GM18511 (cell line): ENCODE results near the gene MEN1.

Experiments used
- ATAC-seq: cut with Tn5 transposase; IDR thresholded peaks from one replicate; pipeline ENCODE4 v1.9.1; 2021; ENCODE audit warnings: mild to moderate bottlenecking, moderate library complexity; ENCODE audit not compliant: unreplicated experiment

Gene MEN1

DNA sequence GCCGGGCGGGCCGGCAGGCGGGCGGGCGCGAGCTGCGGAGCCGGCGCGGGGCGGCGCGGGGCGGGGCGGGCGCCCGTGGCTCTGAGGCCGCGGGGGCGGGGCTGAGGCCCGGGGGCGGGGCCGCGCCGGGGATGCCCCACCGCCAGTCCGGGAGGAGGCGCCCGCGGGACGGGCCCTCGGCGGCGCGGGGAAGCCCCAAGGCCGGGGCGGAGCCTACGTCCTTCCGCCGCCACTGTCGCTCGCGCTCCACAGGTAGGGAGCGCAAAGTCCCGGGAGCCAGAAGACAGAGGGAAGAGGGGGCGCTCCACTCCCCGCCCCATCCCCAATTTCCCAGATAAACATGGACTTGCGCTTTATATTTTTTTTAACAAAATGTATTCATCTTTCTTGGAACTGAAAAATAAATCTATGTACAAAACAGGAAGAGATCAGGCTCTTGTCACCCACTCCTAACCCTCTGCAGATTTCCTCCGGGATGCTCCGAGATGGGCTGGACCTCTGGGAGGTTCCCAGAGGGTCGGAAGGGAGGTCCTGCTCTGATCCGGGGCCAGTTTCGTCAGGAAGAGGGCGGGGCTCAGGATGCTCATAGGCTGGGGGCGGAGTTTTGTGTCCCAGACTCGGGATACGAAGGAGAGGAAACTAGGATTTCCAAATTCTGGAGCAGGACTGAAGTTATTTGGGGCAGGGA is 7.0 kb downstream of the MEN1 start, which contains the start of gene MAP4K2:
TSS of gene MAP4K2 (minus strand) at position 57 of the 688 bp plus-strand sequence. CDS start 65 bp downstream, outside the sequence.
- ATAC-seq: peak; percentile 66

DNA sequence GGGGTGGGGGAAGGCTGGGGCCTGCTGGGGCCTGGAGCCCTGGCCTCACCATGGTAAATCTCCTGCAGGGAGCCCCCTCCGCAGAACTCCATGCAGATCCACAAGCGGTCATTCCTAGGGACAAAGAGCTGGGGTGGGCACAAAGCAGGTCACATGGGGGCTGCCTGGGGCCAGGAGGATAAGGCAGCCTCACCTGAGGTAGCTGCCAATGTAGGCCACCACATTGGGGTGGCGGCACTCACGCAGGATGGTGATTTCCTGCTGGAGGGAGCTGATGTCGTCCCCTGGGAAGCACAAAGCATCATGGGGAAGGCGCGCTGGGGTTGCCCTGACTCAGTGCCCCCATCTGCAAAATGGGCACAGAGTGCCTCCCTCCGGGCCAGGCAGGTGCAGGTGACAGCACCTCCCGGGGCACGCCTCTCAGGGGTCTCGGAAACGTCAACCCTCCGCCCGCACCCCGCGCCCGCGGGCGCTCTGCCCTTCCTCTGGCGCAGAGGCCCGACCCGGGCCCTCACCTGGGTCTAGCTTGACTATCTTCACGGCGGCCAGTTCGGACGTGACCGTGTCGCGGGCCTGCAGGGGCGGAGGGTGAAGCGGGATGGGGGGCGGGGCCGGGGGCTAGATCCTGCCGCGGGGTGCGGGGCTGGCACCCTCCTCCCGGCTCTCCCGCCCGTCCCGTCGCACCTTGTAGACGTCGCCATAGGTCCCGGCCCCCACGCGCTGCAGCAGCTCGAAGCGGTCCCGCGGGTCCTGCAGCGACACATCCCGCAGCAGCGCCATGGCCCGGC is 7.8 kb downstream of the MEN1 start:
- ATAC-seq: peak; percentile 40

DNA sequence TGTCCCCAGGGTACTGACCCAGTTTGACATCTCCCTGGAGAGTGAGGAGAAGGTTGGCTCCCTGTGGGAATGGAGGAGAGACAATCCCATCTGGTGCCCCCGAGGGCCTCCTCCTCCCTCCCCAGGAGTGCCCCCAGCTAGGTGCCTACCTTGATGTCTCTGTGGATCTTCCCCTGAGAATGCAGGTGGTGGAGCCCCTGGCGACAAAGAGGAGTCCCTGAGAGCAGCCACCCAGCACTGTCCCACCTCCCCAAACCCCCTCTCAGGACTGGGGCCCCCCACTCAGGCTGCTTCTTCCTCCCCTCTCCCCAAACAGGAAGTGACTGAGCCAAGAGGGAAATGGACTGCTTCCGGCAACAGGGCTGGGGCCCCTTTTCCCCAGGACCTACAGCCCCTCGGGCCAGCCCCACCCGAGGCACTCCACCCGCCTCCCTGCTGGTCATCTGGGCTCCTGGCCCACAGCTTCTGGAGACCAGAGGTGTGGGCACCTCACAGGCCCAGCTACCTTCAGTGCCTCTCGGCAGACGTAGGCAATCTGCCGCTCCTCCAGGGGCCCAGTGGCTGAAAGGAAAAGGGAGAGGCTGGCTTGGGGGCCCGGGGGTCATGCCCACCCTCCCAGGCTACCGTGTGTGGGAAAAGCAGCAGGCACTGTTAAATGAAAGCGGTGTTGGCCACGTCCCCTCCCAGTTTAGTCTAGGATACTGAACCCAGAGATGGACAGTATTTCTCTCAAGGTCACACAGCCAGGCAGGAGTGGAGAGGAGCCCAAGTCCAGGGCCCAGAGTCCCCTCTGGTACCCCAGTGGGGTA is 8.6 kb downstream of the MEN1 start:
- no peak for ATAC-seq

DNA sequence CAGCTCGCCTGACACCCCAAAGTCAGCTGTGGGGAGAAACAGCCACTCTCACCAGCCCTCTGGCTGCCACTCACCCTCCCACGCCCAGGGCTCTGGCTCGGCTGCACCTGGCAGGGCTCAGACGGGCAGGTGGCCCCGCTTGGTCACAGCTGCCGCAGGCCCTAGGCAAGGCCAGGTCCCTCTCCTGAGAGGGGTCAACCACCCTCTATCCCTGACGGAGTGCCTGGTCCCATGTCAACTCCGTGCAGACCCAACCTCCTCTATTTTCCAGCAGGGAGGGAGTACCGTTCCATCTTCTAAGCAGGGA is 9.2 kb downstream of the MEN1 start:
- ATAC-seq: no peak

DNA sequence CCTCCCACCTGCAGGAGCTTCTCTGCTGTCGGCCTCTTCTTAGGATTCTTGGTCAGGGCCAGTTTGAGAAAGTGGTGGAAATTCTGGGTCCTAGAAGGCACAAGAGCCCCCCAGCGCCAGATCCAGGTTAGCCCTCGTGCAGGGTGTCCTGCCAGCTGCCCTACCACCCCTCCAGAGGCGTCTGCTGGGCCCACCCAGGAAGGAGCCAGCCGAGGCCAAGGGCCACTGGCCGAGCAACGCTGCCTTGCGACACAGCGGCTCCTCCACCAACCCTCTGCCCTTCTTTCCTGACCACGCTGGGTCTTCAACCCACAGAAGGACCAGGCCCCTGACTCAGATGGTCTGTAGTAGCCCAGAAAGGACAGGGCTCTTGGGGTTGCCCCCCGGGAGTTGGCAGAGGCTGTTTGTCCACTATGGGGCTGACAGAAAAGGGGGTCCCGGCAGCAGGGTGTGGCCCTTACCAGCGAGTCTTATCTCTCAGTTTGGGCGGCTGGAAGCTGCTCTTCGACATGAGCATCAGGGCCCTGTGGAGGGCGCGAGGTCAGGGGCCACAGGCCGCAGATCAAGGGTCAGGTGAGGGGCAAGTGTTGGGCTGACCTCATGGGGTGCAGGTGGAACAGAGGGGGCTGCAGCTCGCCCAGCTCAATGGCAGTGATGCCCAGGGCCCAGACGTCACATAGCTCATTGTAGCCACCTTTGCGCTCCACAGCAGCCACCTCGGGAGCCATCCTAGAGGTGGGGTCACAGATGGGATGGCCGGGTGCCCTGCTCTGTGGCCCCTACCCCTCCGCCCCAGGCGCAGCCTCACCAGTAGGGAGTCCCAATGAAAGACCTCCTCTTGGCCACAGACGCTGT is 9.8 kb downstream of the MEN1 start:
- ATAC-seq: no peak

DNA sequence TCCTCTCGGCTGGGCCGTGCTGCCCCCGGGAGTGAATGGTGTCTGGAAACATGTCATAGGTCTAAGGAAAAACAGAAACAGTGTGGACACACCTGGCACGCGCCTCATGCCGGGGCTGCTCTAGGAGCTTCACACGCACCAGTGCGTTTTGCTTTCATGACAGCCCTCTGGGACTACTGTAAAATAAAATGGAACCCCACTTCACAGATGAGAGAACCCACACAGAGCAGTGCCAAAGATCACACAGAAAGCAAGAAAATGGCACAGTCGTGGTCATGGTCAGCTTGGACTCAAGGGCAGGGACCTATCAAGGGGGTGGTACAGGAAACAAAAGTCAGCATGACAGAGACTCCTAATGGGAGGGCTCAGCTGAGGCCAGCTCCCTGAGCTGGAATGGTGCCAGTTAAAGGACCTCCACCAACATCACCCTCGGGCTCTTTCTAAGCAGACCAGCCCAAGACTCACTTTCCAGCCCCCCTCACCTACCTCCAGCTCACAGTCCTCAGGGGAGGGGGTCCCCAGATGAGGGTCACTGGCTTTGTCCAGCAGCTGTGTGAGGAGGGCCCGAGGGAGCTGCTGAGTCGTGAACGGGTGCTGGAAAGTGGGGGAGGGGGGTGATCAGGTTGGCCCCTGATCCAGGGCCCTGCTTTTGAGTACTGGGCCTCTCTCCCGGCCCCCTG is 10.6 kb downstream of the MEN1 start:
- ATAC-seq: no peak

DNA sequence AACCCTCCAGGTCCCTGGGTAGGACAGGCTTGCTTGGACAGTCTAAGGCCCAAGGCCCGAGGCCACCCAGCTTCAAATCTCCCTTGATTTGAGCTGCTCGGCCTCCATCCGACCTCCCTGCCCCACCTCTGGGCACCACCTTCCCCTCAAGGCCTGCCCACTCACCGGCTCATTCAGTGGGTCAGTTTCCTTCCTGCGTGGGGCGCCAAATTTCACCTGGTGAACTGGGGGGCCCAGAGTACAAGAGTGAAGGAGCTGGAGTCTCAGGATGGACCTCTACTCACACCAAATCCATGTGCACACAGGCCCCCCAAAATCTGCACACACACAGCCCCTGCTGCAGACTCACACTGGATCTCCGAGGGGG is 11.1 kb downstream of the MEN1 start:
- no peak for ATAC-seq

DNA sequence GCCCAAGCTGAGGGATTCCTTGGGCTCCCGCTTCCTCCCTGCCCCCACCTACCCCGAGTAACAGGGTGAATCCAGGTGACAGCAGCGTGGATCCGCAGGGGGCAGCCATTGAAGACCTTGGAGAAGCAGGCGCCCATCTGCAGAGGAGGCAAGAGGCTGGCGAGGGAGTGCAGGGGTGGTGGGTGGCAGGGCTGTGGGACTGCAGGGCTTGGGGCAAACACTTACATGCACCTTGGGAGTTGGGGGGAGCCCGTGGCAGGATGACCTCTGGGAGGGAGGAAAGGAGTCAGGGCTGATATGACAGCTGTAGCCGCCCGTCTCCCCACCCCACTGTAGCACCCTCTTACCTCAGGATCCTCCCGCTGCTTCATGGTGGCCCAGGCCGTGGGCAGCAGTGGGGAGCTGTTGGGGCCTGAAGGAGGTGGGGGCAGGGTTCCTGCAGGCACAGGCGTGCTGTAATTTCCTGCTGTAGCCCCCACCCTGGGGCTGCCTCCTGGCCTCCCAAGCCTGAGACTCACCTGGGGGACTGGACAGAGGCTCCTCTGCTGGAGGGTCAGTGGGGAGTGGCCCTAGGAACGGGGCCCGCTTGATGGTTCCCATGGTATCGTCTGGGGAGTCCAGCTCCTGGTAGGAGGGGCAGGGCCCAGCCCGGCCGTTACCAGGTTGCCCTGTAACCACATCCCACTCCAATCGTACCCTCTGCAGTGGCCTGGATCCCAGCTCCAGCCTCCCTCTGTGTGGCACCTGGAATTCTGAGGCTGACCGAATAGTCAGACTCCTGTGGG is 13.4 kb downstream of the MEN1 start:
- no peak for ATAC-seq

DNA sequence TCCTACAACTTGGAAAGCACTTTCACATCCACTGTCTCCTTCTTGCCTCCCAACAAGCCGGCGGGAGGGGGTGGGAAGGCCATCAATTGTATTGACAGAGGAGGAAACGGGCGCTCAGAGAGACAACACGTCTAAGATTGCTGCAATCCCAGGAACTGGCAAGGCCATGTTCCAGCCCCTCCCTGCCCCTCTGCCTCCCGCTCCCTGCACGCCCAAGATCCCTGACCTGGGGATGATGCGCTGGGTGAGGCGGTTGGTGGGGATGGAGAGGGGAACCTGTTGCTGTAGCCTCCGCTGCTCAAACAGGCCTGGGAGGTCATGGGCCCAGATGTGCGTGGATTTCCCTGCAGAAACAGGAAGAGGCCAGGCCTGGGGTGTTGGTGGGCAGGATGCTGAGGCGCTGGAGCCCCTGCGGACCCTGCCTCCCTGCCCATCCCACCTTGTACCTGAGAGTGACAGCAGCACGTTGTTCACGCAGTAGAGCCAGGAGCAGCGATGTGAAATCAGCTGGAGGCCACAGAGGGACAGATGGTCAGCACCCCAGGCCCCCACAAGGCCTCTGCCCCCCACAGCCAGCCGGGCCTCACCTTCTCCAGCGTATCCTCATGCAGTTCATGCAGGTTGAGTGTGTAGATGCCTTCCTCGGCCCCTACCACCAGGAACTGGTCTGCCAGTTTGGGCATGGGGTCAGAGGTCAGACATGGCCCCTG is 14.1 kb downstream of the MEN1 start:
- no peak for ATAC-seq

DNA sequence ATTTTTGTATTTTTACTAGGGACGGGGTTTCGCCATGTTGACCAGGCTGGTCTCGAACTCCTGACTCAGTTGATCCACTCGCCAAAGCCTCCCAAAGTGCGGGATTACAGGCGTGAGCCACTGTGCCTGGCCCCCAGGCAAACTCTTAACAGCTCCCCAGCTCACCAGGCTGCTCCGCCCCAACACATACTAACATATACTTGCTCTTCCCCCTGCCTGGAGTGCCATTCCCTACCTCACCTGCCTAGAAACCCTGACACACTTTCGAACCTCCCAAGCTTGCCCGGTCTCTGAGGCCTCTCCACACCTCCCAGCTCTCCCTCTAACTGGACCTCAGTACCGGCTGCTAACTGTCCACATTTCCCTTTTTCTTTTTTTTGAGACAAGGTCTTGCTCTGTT is 15.8 kb downstream of the MEN1 start:
- ATAC-seq: no peak

DNA sequence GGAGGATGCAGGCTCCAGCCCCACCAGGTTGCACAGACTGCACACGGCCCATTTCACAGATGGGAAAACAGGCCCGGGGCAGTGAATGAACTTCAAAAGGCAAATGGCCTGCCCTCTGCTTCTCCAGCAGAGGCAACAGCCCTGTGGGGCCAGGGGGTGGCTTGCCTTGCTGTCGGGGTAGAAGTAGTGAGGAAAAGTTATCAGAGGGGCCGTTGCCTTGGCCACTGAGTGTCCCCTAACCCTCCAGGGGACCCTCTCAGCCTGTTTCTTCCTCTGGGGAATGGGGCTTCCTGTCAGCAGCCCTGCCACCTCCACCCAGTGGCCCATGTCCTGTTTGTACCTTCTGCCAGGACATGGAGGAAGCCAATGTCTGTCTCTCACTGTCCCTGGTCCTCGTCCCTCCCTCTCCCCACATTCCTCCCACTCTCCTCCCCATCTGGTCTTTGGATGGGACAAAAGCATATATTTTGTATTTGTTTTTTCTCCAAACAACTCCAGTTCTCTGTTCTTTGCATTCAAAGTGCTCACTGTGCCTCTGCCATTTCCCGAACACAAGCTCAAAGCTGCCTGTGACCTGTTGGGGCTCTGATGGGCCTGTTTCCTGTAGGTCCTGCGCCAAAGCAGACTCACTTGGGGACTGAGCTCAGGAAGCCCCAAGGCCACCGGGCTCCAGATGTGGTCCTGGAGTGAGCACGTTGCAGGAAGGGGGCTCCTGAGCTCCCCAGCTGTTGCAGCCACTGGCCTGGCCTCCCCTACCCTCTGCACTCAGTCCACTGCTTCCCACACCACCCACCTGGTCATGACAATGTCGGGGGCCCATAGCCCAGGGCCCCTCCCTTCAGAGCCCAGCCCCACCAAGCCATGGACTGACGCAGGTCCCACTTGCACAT is 16.8 kb downstream of the MEN1 start:
- no peak for ATAC-seq

DNA sequence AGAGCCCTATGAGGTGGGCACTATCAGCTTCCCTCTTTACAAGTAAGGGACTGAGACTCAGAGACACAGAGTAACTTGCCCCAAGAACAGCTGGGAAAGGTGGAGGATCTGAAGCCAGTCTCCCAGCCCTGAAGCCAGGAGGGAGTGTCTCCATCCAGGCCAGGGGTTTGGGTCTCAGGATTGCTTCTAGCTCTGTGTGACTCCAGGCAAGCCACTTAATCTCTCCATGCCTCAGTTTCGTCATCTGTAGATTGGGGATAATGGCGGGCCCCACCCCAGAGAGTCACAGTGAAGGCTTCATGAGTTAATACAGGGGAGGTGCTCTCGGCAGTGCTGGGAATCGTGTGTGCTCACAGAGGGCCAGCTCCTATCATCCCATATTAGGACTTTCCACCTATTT is 17.9 kb downstream of the MEN1 start:
- ATAC-seq: no peak

DNA sequence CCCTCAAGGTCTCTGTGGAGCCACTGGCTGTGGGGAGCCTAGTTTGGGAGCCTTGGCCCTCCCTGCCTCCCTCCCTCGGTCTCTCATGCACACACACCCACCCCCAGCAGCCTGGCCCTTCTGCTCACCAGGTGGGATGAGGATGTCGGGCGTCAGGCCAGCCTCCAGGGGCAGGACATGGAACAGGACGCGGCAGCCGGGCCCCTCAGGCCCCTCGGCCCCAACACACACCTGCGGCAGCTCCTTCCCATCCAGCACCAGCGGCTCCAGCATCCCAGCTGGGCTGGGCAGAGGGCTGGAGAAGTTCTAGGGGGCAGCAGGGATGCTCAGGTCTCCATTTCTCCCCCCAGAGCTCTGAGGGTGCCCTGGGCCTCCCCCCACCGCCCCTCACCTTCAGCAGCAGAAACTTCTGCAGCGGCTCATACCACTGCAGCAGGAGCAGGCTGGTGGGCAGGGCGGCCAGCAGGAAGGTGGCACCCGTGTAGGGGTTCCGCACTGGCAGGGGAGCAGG is 18.5 kb downstream of the MEN1 start:
- ATAC-seq: no peak

DNA sequence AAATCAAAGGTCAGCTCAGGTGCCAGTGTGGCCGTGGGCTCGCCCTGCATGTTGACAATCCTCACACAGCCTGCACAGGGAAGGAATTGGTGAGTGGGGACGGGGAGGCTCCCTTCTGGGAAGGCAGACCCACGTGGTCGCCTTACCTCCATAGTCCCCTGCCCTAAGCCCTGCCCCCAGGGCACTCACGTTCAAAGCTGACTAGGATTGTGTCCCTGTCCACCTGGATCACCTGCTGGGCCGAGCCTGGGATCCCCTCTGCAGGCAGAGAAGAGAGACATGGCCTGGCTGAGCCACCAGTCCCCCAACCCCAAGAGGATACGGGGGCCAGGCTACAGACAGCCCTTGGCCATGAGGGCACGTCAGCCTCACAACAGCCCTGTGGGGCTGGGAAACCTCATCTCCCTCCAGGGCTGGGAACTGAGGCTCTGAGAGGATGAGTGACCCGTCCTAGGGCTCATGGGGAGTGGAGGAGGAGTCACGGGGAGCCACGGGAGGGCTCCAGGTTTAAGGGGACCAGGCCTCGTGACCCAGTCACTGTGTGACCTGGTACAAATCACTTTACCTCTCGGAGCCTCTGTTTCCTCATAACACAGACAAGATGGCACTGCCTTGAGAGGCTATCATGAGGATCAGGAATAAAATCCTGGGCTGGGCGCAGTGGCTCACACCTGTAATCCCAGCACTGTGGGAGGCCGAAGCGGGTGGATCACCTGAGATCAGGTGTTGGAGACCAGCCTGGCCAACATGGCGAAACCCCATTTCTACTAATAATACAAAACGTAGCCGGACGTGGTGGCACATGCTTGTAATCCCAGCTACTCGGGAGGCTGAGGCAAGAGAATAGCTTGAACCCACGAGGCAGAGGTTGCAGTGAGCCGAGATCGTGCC is 19.9 kb downstream of the MEN1 start:
- ATAC-seq: no peak

DNA sequence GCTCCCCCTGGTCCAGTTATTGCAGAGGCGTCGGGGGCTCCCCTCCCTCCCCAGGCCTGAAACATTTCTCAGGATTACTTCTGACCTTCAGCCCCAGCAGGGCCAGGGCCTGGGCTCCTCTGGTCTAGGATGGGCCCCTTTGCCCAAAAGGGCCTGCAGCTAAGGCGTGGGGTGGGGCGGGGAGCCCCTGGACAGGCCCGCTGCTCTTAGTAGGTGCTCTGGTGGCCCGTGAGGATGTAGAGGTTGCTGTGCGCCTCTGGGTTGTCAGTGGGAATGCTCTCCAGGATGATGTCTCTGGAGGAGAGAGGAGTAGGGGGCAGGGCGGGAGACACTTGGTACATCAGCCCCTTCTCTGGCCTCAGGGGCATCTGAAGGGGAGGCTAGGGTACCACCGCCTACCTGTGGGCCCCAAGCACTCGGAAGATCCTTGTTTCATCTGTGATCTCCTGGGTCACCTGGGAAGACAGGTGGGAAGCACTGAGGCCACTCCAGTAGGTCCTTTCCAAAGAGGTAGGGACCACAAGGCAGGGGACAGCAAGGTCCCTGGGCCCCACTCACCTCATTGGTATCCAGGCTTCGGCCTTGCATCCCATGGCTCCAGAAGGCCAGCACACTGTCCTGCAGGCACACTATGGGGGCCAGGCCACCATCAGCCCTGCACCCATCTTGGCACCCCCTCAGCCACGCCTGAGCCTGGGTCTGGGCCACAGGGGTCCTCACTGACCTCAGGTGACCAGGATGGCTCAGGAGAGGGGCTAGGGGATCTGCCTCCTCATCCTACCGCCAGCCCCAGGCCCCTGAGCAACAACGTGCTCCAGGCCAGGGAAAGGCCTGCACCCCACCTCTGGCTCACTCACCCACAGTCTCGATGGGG is 20.8 kb downstream of the MEN1 start:
- ATAC-seq: no peak
